ENCODE data around the gene PPP1R37.

GRCh38 chr19:45169602-45170001 lies 76.6 kb downstream of the PPP1R37 start:
- TF ChIP-seq SIN3A (IDR thresholded peaks at IDR 0.05; ENCODE audit: borderline replicate concordance, insufficient read depth, low read depth, low read length) (no peak), POLR2AphosphoS5 (IDR thresholded peaks at IDR 0.05; ENCODE audit: low read depth, low read length) (no peak)
- TF ChIP-seq, protein P1, sequence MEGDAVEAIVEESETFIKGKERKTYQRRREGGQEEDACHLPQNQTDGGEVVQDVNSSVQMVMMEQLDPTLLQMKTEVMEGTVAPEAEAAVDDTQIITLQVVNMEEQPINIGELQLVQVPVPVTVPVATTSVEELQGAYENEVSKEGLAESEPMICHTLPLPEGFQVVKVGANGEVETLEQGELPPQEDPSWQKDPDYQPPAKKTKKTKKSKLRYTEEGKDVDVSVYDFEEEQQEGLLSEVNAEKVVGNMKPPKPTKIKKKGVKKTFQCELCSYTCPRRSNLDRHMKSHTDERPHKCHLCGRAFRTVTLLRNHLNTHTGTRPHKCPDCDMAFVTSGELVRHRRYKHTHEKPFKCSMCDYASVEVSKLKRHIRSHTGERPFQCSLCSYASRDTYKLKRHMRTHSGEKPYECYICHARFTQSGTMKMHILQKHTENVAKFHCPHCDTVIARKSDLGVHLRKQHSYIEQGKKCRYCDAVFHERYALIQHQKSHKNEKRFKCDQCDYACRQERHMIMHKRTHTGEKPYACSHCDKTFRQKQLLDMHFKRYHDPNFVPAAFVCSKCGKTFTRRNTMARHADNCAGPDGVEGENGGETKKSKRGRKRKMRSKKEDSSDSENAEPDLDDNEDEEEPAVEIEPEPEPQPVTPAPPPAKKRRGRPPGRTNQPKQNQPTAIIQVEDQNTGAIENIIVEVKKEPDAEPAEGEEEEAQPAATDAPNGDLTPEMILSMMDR (IDR thresholded peaks at IDR 0.05), result no peak
